Right atrium auricular region (tissue), 2 donors: ENCODE results near the gene MAN2C1. TPM values are rescaled to one million over a fixed set of nuclear protein-coding genes. Genes with fewer than 3 reads are reported as not detected.
"Not testable (repeated sequence)": the region's sequence is repeated elsewhere in the genome, so short reads cannot be mapped to it uniquely, and the experiment has no call there.

Experiments used
- DNase-seq: peaks from one replicate; pipeline ENCODE4 v3.0.0-alpha.2; 2019; ENCODE audit warnings: low spot score
- H3K27ac ChIP-seq, 2 donors: fragments of 200-600 bp; sonication (generic); 1 replicate in 1 of 2; 2 replicates in 1 of 2; pipeline ENCODE4 v1.5.1; 2016 to 2019
- H3K27me3 ChIP-seq, 2 donors: fragments of 200-600 bp; sonication (generic); one replicate each; pipeline versions ENCODE4 v1.5.1 to v1.6.0; 2017 to 2019
- H3K36me3 ChIP-seq: fragments of 200-600 bp; sonication (generic); one replicate; pipeline ENCODE4 v1.5.1; 2016
- H3K4me1 ChIP-seq, 2 donors: fragments of 200-600 bp; sonication (generic); one replicate each; pipeline versions ENCODE4 v1.5.1 to v1.6.0; 2017 to 2019
- H3K4me3 ChIP-seq, 2 donors: fragments of 200-600 bp; sonication (generic); 1 replicate in 1 of 2; 2 replicates in 1 of 2; pipeline ENCODE4 v1.5.1; 2017 to 2019; ENCODE audit warnings: mild to moderate bottlenecking in 1 of 2, moderate library complexity in 1 of 2
- H3K9me3 ChIP-seq, 2 donors: fragments of 200-600 bp; sonication (generic); one replicate each; pipeline ENCODE4 v1.5.1; 2019
- CTCF ChIP-seq, 2 donors: fragments of 200-600 bp; sonication (generic); IDR thresholded peaks; one replicate each; pipeline ENCODE4 v1.5.1; 2019; ENCODE audit warnings: antibody characterized with exemption in 2 of 2
- total RNA-seq, 2 donors: library from RNA; depleted of rRNA; stranded (reverse); fragments of >200 nt; gene quantifications; one replicate each; pipeline ENCODE4 v1.1.0, GENCODE V29; 2016

Gene MAN2C1
- total RNA-seq, 2 donors from 2014 or later: 63.2 to 81.8 TPM

GRCh38 chr15:75397494-75397893 is 29.1 kb upstream of the MAN2C1 start:
- TF ChIP-seq CTCF (IDR thresholded peaks at IDR 0.05): no peak
- no peak for DNase-seq
- H3K9me3 ChIP-seq: no peaks in the 10 kb centered on the region
- no peaks in the 10 kb centered on the region for H3K4me1 ChIP-seq
- H3K27ac ChIP-seq: no peak overlapping the region
- H3K27me3 ChIP-seq: no peaks in the 10 kb centered on the region
- no peak overlapping the region for H3K4me3 ChIP-seq
- peaks cover 75% of the 10 kb centered on the region for H3K36me3 ChIP-seq

- no peak for DNase-seq
- TF ChIP-seq CTCF (IDR thresholded peaks at IDR 0.05): no peak
- Histone ChIP-seq H3K4me1 (no peaks in the 10 kb centered on the region), H3K36me3 (peaks cover 89% of the 10 kb centered on the region), H3K4me3 (no peak overlapping the region), H3K9me3 (no peaks in the 10 kb centered on the region), H3K27ac (no peak overlapping the region), H3K27me3 (no peaks in the 10 kb centered on the region)
Measured at GRCh38 chr15:75389791-75390382, 21.5 kb upstream of the MAN2C1 start.

GRCh38 chr15:75383986-75384385 is 15.6 kb upstream of the MAN2C1 start:
- not testable (repeated sequence) for DNase-seq, H3K4me3 ChIP-seq, H3K9me3 ChIP-seq, H3K27ac ChIP-seq, H3K4me1 ChIP-seq, H3K27me3 ChIP-seq
- H3K36me3 ChIP-seq: peaks cover 93% of the 10 kb centered on the region

- no peak for DNase-seq
- no peak for TF ChIP-seq CTCF (IDR thresholded peaks at IDR 0.05)
- Histone ChIP-seq H3K4me1 (no peaks in the 10 kb centered on the region), H3K4me3 (no peak overlapping the region), H3K36me3 (peaks cover 63% of the 10 kb centered on the region), H3K9me3 (no peaks in the 10 kb centered on the region), H3K27ac (no peak overlapping the region), H3K27me3 (no peaks in the 10 kb centered on the region)
Measured at GRCh38 chr15:75380773-75381172, 12.4 kb upstream of the MAN2C1 start.

GRCh38 chr15:75371901-75372688 is 3.7 kb upstream of the MAN2C1 start:
- Histone ChIP-seq H3K36me3 (peaks cover 39% of the 10 kb centered on the region), H3K4me3 (no peak overlapping the region), H3K27me3 (no peaks in the 10 kb centered on the region), H3K27ac (no peak overlapping the region), H3K9me3 (no peaks in the 10 kb centered on the region), H3K4me1 (peaks cover 0 to 21% of the 10 kb centered on the region in 2 donors)
- DNase-seq: no peak
- TF ChIP-seq CTCF (IDR thresholded peaks at IDR 0.05): no peak

- no peaks in the 10 kb centered on the region for H3K9me3 ChIP-seq
- peaks cover 0 to 22% of the 10 kb centered on the region in 2 donors for H3K4me1 ChIP-seq
- TF ChIP-seq CTCF (IDR thresholded peaks at IDR 0.05): no peak
- no peaks in the 10 kb centered on the region for H3K27me3 ChIP-seq
- no peak overlapping the region for H3K4me3 ChIP-seq
- no peak for DNase-seq
- H3K27ac ChIP-seq: no peak overlapping the region
- H3K36me3 ChIP-seq: peaks cover 45% of the 10 kb centered on the region
Measured at GRCh38 chr15:75371486-75371885, 3.1 kb upstream of the MAN2C1 start.
